ENCODE measurements around the gene CDKN2C.
"Not testable (repeated sequence)": the region's sequence is repeated elsewhere in the genome, so short reads cannot be mapped to it uniquely, and the experiment has no call there.

Gene CDKN2C

DNA sequence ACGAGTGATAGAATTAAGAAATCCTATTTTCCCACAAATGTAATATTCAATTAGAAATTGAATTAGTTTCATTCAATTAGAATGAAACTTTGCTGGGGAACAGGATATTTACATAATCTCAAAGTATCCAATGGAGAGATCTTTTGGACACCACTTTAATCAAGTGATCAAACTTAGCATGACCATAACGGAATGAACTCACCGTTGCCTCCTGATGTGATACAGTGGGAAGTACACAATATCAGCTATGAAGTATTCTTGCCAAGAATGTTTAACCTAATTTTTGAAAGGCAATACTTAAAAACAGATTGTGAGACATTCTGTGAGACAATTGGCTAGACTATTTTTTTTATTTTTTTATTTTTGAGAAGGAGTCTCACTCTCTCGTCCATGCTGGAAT lies 16.6 kb downstream of the CDKN2C start:
- TF ChIP-seq, protein P1, sequence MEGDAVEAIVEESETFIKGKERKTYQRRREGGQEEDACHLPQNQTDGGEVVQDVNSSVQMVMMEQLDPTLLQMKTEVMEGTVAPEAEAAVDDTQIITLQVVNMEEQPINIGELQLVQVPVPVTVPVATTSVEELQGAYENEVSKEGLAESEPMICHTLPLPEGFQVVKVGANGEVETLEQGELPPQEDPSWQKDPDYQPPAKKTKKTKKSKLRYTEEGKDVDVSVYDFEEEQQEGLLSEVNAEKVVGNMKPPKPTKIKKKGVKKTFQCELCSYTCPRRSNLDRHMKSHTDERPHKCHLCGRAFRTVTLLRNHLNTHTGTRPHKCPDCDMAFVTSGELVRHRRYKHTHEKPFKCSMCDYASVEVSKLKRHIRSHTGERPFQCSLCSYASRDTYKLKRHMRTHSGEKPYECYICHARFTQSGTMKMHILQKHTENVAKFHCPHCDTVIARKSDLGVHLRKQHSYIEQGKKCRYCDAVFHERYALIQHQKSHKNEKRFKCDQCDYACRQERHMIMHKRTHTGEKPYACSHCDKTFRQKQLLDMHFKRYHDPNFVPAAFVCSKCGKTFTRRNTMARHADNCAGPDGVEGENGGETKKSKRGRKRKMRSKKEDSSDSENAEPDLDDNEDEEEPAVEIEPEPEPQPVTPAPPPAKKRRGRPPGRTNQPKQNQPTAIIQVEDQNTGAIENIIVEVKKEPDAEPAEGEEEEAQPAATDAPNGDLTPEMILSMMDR (conservative IDR thresholded peaks at IDR 0.05): no peak

DNA sequence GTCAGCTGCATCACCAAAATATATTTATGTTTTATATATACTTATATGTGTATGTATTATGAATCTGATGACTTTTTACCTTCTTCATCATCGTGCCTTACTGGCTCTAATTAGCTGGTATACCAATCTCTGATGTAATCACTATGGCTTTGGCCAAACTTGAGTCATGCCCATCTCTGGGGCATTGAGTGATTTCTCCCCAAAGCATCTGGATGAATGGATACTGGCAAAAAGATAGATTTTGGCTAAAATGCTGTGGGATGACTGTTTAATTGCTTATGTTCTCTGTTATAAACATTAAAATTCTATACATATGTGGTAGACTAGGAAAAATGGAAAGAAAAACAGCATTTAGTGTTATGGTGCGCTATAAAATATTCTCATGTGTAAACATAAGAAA lies 19.6 kb downstream of the CDKN2C start:
- TF ChIP-seq, protein P1 (conservative IDR thresholded peaks at IDR 0.05): no peak
- H3K27ac ChIP-seq: no peak overlapping the region

More for the DNA sequence above, 16.6 kb downstream of the CDKN2C start:
- no peak overlapping the region for H3K27ac ChIP-seq

DNA sequence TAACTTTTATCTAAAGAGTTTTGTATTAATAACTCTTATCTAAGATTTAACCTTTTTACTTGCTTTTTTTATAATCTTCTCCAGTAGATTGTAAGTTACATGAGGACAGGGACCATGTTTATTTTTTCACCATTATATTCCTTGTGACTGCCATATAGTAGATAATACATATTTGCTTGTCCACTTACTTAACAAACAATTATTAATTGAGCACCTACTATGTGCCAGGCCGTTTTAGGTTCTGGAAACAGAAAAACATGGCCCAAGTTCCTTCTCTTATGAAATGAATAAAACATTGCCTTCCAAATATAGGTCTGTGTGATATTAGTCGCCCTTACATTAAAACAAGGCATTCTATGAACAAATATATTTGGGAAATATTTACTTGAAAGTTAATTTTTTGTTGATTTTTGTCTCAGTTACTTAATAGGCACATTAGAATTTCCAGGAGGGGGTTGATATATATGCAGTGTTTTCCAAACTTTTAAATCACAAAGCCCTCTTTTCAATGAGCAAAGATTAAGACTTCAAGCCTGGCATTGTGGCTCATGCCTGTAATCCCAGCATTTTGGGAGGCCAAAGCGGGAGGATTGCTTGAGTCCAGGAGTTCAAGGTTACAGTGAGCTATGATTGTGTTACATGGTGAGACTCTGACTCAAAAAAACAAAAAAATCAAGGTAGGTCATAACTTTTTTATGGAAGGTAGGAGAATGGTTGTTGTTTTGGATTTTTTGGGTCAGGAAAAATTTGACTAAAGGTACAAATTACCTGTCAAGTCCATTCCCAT lies 22.7 kb downstream of the CDKN2C start:
- TF ChIP-seq, protein P1 (conservative IDR thresholded peaks at IDR 0.05): no peak
- H3K27ac ChIP-seq: no peak overlapping the region

DNA sequence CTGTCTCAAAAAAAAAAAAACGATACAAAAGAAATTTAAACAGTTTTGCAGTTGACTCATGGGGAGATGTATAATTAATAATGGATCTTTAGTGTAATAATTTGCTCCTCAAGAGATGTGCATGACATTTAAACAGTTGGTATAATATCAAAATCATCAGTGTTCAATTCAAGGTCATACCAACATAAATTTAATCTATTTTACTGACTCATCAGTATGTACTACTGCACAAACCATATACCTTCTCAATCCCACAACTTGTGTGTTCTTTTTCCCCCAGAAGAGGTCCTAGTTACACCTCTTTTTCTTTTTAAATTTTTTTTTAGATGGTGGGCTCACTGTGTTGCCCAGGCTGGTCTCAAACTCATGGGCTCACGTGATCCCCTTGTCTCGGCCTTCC lies 23.6 kb downstream of the CDKN2C start:
- no peak overlapping the region for H3K27ac ChIP-seq
- TF ChIP-seq, protein P1 (conservative IDR thresholded peaks at IDR 0.05): no peak

DNA sequence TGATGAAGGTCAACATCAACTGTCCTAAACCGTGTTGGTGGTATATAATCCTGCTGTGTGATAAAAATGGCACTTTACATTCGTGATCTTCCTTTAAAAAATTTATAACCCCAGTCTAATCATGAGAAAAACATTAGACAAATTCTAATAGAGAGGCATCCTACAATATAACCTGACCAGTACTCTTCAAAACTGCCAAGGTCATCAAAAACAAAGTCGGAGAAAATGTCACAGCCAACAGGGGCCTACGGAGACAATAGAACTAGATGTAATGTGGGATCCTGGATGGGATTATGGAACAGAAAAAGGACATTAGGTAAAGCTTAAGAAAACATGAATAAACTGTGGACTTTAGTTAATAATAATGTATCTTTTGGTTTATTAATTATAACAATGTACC lies 25.0 kb downstream of the CDKN2C start:
- TF ChIP-seq, protein P1 (conservative IDR thresholded peaks at IDR 0.05): no peak
- no peak overlapping the region for H3K27ac ChIP-seq

DNA sequence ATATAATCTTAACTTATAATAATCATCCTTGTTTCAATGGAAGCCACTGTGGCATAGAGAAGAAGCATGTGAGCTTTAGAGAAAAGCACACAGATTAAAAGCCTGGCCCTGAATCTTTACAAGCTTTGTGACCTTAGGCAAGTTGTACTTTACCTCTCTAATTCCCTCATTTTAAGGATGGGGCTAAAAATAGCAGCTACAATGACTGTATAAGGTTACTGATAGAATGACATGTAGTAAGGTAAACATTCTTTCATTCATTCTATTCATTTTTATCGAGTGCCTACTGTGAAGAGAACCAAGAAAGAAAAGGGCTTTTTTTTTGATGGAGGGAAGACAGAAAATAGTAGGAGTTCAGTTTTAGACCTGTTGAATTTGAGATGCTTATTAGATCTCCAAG lies 25.6 kb downstream of the CDKN2C start:
- no peak overlapping the region for H3K27ac ChIP-seq
- TF ChIP-seq, protein P1 (conservative IDR thresholded peaks at IDR 0.05): no peak

DNA sequence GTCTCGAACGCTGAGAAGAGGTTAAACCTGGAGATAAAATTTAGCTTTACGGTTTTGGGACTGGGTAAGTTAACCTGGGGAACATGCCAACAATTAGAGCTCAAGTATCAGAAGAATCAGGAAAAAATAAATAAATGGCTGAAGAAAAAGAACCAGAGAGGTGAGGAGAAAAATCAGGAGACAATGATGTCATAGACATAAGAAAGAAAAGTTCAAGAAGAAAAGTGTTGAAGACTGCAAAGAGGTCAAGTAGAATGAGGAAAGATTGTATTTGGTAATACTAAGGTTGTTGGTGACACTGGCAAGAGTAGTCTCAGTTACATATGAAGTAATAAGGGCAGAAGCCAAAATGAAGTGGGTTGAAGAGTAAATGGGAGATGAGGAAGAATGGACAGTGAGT lies 26.0 kb downstream of the CDKN2C start:
- H3K27ac ChIP-seq: no peak overlapping the region
- TF ChIP-seq, protein P1 (conservative IDR thresholded peaks at IDR 0.05): no peak

DNA sequence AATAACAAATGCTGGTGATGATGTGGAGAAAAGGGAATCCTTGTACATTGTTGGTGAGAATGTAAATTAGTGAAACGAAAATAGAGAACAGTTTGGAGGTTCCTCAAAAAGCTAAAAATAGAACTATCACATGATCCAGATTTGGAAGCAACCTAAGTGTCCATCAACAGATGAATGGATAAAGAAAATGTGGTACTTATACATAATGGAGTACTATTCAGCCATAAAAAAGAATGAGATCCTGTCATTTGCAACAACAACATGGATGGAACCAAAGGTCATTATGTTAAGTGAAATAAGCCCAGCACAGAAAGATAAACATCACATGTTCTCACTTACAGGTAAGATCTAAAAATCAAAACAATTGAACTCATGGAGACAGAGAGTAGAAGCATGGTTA lies 29.3 kb downstream of the CDKN2C start:
- not testable (repeated sequence) for H3K27ac ChIP-seq
